Neural crest cell (in vitro differentiated cells): ENCODE measurements around the gene MROH2A. TPM values are rescaled to one million over a fixed set of nuclear protein-coding genes. Genes with fewer than 3 reads are reported as not detected.

Source experiments
- DNase-seq: peaks from one replicate; pipeline ENCODE4 v3.0.0; 2021; ENCODE audit warnings: low read depth, mixed read lengths, low spot score
- H3K27ac Mint-ChIP-seq: one replicate; pipeline ENCODE4 v1.8.0; 2021; ENCODE audit warnings: mild to moderate bottlenecking, mixed read lengths; ENCODE audit not compliant: unreplicated experiment
- H3K27me3 Mint-ChIP-seq: 2 replicates; pipeline ENCODE4 v1.8.0; 2021; ENCODE audit warnings: low read depth, mild to moderate bottlenecking, mixed read lengths
- H3K36me3 Mint-ChIP-seq: 2 replicates; pipeline ENCODE4 v1.8.0; 2021; ENCODE audit warnings: low read depth, mild to moderate bottlenecking, mixed read lengths
- H3K4me1 Mint-ChIP-seq: 2 replicates; pipeline ENCODE4 v1.8.0; 2021; ENCODE audit warnings: mixed read lengths
- H3K4me3 Mint-ChIP-seq: one replicate; pipeline ENCODE4 v1.8.0; 2021; ENCODE audit warnings: mild to moderate bottlenecking, mixed read lengths
- H3K9me3 Mint-ChIP-seq: 2 replicates; pipeline ENCODE4 v1.8.0; 2021; ENCODE audit warnings: mixed read lengths
- total RNA-seq: library from RNA; stranded (reverse); gene quantifications from 2 replicates; pipeline ENCODE4 v1.2.1, GENCODE V29; 2021
- TF ChIP-seq, protein P1 (sequence below): fragments of 200-600 bp; sonication (generic); conservative IDR thresholded peaks from 2 replicates; pipeline ENCODE4 v1.5.0; 2021; ENCODE audit warnings: antibody characterized with exemption, mild to moderate bottlenecking

Gene MROH2A
- total RNA-seq, 1 donor from 2014 or later: not detected

DNA sequence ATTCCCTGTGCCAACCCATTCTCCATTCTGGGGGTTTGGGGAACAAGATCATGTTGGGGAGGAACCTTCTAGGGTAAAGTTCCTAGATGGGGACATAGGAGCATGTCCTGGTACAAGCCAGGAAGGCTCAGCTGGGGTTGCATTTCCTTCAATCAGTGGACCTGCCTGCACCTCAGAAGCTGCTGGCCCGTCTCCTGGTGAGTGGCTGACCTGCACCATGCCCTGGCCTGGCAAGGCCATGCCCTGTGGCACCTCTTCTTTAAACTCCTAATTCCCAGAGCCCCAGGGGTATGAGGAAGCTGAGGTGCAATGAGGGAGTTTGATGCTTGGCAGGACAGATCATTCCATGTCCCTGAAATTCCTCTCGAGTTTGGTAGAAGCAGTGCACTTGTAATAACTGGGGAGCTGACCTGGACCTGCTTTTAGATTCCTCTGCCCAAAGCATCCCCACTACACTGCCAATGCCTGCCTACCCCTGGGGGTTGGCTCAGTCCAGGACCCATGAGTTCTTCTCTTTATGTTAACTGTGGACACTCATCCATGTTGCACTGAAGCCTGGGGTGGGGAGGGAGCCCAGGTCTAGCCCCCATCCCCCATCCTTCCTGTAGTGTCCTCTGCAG lies 25.3 kb downstream of the MROH2A start:
- Mint-ChIP-seq H3K4me1 (no peaks in the 10 kb centered on the region), H3K36me3 (no peaks in the 10 kb centered on the region), H3K27ac (no peak overlapping the region), H3K27me3 (peaks cover 3% of the 10 kb centered on the region), H3K9me3 (peaks cover 4% of the 10 kb centered on the region), H3K4me3 (no peak overlapping the region)
- TF ChIP-seq, protein P1, sequence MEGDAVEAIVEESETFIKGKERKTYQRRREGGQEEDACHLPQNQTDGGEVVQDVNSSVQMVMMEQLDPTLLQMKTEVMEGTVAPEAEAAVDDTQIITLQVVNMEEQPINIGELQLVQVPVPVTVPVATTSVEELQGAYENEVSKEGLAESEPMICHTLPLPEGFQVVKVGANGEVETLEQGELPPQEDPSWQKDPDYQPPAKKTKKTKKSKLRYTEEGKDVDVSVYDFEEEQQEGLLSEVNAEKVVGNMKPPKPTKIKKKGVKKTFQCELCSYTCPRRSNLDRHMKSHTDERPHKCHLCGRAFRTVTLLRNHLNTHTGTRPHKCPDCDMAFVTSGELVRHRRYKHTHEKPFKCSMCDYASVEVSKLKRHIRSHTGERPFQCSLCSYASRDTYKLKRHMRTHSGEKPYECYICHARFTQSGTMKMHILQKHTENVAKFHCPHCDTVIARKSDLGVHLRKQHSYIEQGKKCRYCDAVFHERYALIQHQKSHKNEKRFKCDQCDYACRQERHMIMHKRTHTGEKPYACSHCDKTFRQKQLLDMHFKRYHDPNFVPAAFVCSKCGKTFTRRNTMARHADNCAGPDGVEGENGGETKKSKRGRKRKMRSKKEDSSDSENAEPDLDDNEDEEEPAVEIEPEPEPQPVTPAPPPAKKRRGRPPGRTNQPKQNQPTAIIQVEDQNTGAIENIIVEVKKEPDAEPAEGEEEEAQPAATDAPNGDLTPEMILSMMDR: no peak
- no peak for DNase-seq

DNA sequence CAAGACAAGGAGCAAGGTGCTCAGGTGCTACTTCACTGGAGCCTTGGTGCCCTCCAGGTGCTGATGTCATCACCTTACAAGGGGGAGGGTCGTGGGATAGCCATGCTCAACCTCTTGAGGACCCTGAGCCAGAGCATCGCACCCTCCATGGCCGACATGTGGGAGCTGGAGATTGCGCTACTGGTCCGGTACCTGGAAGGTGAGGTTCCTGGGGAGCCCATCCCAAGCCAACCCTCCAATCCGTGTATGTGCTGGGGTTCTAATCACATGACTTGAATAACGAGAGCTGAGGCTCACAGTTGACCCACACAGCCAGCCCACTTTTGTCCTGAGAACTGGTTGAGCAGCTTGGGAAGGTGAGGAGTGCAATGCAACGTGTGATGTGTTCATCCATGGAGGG lies 25.9 kb downstream of the MROH2A start:
- TF ChIP-seq, protein P1: no peak
- Mint-ChIP-seq H3K4me3 (no peak overlapping the region), H3K27me3 (peaks cover 3% of the 10 kb centered on the region), H3K36me3 (no peaks in the 10 kb centered on the region), H3K27ac (no peak overlapping the region), H3K4me1 (no peaks in the 10 kb centered on the region), H3K9me3 (peaks cover 4% of the 10 kb centered on the region)
- no peak for DNase-seq

DNA sequence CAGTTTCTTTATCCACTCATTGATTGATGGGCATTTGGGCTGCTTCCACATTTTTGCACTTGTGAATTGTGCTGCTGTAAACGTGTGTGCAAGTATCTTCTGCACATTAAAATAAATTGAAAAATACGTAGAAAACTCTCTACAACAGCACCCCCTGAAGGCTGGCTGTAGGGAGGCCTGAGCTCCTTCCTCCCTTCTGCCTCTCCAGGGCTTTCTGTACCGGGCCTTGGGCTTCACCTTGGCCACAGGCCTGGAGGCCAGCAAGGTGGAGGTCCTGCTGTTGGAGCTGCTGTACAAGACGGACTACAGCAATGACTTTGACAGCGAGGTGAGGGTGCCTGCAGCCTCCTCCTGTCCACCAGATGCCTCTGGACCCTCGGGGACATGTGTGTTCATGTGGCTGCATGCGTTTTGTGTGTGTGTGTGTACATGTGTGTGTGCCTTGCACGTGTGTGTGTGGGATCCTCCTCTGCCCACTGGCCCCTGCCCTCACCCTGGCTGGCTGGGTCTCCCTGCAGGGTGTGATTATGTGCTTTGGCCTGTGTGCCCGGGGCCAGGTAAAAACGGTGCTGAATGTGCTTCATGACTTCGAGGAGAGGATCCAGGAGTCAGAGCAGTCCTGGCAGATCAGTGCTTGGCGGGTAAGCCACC lies 29.2 kb downstream of the MROH2A start:
- Mint-ChIP-seq H3K4me3 (no peak overlapping the region), H3K27ac (peak overlapping the region; percentile 12), H3K4me1 (no peaks in the 10 kb centered on the region), H3K9me3 (no peaks in the 10 kb centered on the region), H3K27me3 (peaks cover 3% of the 10 kb centered on the region), H3K36me3 (no peaks in the 10 kb centered on the region)
- TF ChIP-seq, protein P1: no peak
- no peak for DNase-seq

DNA sequence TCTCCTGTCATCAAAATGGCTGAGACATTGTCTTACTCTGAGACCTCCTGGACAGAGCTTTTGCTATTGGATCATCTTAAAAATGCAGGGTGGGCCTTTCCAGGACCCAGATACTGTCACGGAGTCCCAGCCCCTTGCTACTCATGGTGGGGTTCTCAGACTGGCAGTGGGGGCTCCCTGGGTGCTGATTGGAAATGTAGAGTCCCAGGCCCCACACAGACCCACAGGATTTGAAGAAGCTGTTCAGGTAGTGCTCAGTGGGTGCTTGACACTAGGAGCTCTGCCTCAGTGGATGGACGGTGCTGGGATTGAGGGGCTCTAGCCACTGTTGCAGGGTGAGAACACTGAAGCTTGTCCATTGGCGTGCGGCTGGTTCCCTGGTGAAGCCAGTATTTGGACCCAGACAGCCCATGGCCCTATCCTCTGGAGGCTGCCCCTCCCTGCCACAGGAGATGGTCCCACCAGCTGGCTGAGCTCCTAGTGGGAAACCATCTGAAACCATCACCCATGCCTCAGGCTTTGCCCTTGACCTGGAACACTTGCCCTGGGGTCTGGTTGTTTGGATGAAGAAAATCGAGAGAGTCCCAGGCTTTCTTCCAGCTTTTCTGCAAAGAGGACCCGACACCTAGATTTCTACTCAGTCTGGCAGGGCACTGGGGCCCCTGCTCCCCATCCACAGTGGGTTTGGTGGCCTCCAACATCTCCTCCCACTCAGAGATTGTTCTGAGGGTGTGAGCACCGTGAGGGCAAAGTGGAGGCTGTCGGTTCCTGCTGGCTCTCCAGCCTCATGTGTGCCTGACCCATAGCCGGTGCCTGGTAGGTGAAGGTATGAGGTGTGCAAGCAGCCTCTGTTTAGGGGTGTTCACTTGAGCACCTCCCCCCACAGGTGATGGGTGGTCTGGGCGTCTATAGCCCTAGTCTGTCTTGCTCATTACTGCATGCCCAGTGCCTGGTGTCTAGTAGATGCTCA lies 30.1 kb downstream of the MROH2A start:
- no peaks in the 10 kb centered on the region for H3K4me1 Mint-ChIP-seq
- no peak overlapping the region for H3K27ac Mint-ChIP-seq
- TF ChIP-seq, protein P1: no peak
- no peak overlapping the region for H3K4me3 Mint-ChIP-seq
- H3K9me3 Mint-ChIP-seq: no peaks in the 10 kb centered on the region
- H3K27me3 Mint-ChIP-seq: peaks cover 3% of the 10 kb centered on the region
- DNase-seq: no peak
- H3K36me3 Mint-ChIP-seq: no peaks in the 10 kb centered on the region

DNA sequence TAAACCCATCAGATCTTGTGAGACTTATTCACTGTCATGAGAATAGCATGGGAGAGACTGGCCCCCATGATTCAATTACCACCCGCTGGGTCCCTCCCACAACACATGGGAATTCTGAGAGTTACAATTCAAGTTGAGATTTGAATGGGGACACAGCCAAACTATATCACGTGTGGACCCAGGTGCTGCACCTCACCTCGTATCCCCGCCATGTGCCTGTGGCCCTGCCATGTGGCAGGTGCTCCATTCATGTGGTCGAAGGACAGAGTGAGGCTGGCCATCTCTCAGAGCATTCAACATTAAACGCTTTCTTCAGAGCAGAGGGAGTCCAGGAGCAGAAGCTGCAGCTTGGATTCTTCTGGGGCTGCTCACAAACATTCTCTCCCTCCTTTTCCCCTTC lies 32.3 kb downstream of the MROH2A start:
- Mint-ChIP-seq H3K27me3 (no peaks in the 10 kb centered on the region), H3K4me3 (no peak overlapping the region), H3K27ac (no peak overlapping the region), H3K4me1 (no peaks in the 10 kb centered on the region), H3K9me3 (no peaks in the 10 kb centered on the region), H3K36me3 (no peaks in the 10 kb centered on the region)
- DNase-seq: no peak
- TF ChIP-seq, protein P1: no peak
